Prostate gland (tissue), 2 donors: ENCODE data around the gene GTPBP10. TPM values are rescaled to one million over a fixed set of nuclear protein-coding genes. Genes with fewer than 3 reads are reported as not detected.

Experiments used
- DNase-seq: peaks from one replicate; pipeline ENCODE4 v3.0.0-alpha.2; 2019; ENCODE audit warnings: low spot score
- H3K27ac ChIP-seq, 2 donors: fragments of 200-600 bp; sonication (generic); 2 replicates each; pipeline ENCODE4 v1.5.1; 2017 to 2019
- H3K27me3 ChIP-seq: fragments of 200-600 bp; sonication (generic); replicated peaks from 2 replicates; pipeline ENCODE4 v1.5.1; 2019; ENCODE audit not compliant: insufficient read depth
- H3K36me3 ChIP-seq, 2 donors: fragments of 200-600 bp; sonication (generic); 1 replicate in 1 of 2; 2 replicates in 1 of 2; pipeline versions ENCODE4 v1.5.1 to v1.8.1; 2017 to 2019
- H3K4me1 ChIP-seq: fragments of 200-600 bp; sonication (generic); replicated peaks from 2 replicates; pipeline ENCODE4 v1.5.1; 2019
- H3K4me3 ChIP-seq, 2 donors: fragments of 200-600 bp; sonication (generic); 2 replicates each; pipeline ENCODE4 v1.5.1; 2017 to 2019
- H3K9me3 ChIP-seq: fragments of 200-600 bp; sonication (generic); 2 replicates; pipeline ENCODE4 v1.5.1; 2017
- CTCF ChIP-seq, 4 experiments: fragments of 200-600 bp in 2 of 4; fragments of 450-650 bp in 2 of 4; sonication (generic) in 2 of 4; IDR thresholded peaks; 1 replicate in 3 of 4; 2 replicates in 1 of 4; pipeline ENCODE4 v1.5.1; 2016 to 2019; ENCODE audit warnings: antibody characterized with exemption in 4 of 4, mild to moderate bottlenecking in 2 of 4, moderate library complexity in 2 of 4
- POLR2A ChIP-seq: fragments of 450-650 bp; IDR thresholded peaks from one replicate; pipeline ENCODE4 v1.6.1; 2016; ENCODE audit warnings: antibody characterized with exemption, mild to moderate bottlenecking
- POLR2AphosphoS5 ChIP-seq: sonication (generic); formaldehyde crosslinking; IDR thresholded peaks from one replicate; pipeline ENCODE4 v1.6.1; 2017; ENCODE audit warnings: antibody characterized with exemption
- WGBS: methylation state at CpG from one replicate; pipeline ENCODE4 v1.1.5; 2018; 5-methylcytosine and 5-hydroxymethylcytosine counted together
- intact Hi-C: fragments of 100-400 bp; cut with DNase I; formaldehyde crosslinking; loops from one replicate; pipeline ENCODE4 v1.14.2; 2022
- total RNA-seq, 2 donors: library from RNA; depleted of rRNA; stranded (reverse); fragments of >200 nt; gene quantifications; one replicate each; pipeline ENCODE4 v1.1.0, GENCODE V29; 2016

The GTPBP10 gene
- total RNA-seq, 2 donors from 2014 or later: 16.2 to 20.4 TPM

- Histone ChIP-seq H3K27me3 (no peaks in the 10 kb centered on the region), H3K36me3 (peaks cover 0 to 4% of the 10 kb centered on the region in 2 donors), H3K27ac (no peak overlapping the region), H3K4me1 (peaks cover 7% of the 10 kb centered on the region), H3K9me3 (no peaks in the 10 kb centered on the region), H3K4me3 (no peak overlapping the region)
- TF ChIP-seq POLR2AphosphoS5 (no peak), CTCF (IDR thresholded peaks at IDR 0.05) (no peak), POLR2A (no peak)
- intact Hi-C loops: no loop called here
- DNase-seq: no peak
These were observed 5.5 kb downstream of the GTPBP10 start for GRCh38 chr7:90351987-90352386.

- intact Hi-C loops: no loop called here
- Histone ChIP-seq H3K27ac (no peak overlapping the region), H3K9me3 (no peaks in the 10 kb centered on the region), H3K4me1 (no peaks in the 10 kb centered on the region), H3K4me3 (no peak overlapping the region), H3K27me3 (no peaks in the 10 kb centered on the region), H3K36me3 (no peaks in the 10 kb centered on the region)
- TF ChIP-seq CTCF (IDR thresholded peaks at IDR 0.05) (no peak), POLR2A (no peak), POLR2AphosphoS5 (no peak)
- no peak for DNase-seq
- WGBS: 77% methylated on average over 1 of the region's 1 CpG
These were observed 36.9 kb downstream of the GTPBP10 start for GRCh38 chr7:90383422-90383821.

- intact Hi-C loops: no loop called here
- 94% methylated on average over 3 of the region's 3 CpGs for WGBS
These were observed 37.3 kb downstream of the GTPBP10 start for GRCh38 chr7:90383861-90384260.

GRCh38 chr7:90384433-90384832, 37.9 kb downstream of the GTPBP10 start:
- Histone ChIP-seq H3K27me3 (no peaks in the 10 kb centered on the region), H3K27ac (no peak overlapping the region), H3K4me3 (no peak overlapping the region), H3K9me3 (no peaks in the 10 kb centered on the region), H3K4me1 (no peaks in the 10 kb centered on the region), H3K36me3 (no peaks in the 10 kb centered on the region)
- no peak for TF ChIP-seq POLR2A
- no peak for TF ChIP-seq POLR2AphosphoS5
- no peak for TF ChIP-seq CTCF (IDR thresholded peaks at IDR 0.05)
- intact Hi-C loops: no loop called here
- no peak for DNase-seq

More at GRCh38 chr7:90383861-90384260, 37.3 kb downstream of the GTPBP10 start:
- H3K27me3 ChIP-seq: no peaks in the 10 kb centered on the region
- H3K4me1 ChIP-seq: no peaks in the 10 kb centered on the region
- no peak for DNase-seq
- no peak overlapping the region for H3K27ac ChIP-seq
- H3K36me3 ChIP-seq: no peaks in the 10 kb centered on the region
- TF ChIP-seq CTCF (IDR thresholded peaks at IDR 0.05) (no peak), POLR2A (no peak), POLR2AphosphoS5 (no peak)
- H3K9me3 ChIP-seq: no peaks in the 10 kb centered on the region
- no peak overlapping the region for H3K4me3 ChIP-seq

GRCh38 chr7:90387470-90388240, 41.1 kb downstream of the GTPBP10 start:
- Histone ChIP-seq H3K27me3 (no peaks in the 10 kb centered on the region), H3K4me1 (no peaks in the 10 kb centered on the region), H3K27ac (no peak overlapping the region), H3K9me3 (no peaks in the 10 kb centered on the region), H3K36me3 (no peaks in the 10 kb centered on the region), H3K4me3 (no peak overlapping the region)
- 74% methylated on average over 2 of the region's 2 CpGs for WGBS
- intact Hi-C loops: no loop called here
- TF ChIP-seq POLR2AphosphoS5 (no peak), POLR2A (no peak), CTCF (IDR thresholded peaks at IDR 0.05) (no peak)
- no peak for DNase-seq
